ENCODE data around the gene SLC7A14.

The SLC7A14 gene

DNA sequence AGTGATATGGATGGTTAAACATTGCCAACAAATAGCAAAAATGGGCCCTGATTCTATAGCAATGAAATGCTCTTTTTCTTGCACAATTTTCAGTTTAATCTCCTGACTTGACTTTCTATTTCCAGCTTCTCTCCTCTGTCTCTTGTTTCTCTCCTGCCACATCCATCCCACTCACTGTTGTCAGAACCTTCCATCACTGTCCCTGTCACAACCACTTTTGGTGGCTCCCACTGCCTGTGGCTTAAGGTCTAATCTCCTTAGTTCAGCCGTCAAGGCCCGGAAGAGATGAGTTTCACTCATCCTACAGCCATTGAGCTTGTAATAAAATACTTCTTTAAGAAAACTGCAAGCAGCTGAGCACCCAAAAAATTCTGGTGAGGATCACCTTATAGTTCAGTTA, 19.5 kb downstream of the SLC7A14 start:
- Histone ChIP-seq H3K4me1 (ENCODE audit: insufficient read depth, low read length) (no peaks in the 10 kb centered on the region), H3K9ac (ENCODE audit: low read depth, low read length) (no peak overlapping the region), H3K4me3 (ENCODE audit: low read depth in 1 of 2, low read length in 2 of 2) (no peak overlapping the region), H3K36me3 (ENCODE audit: insufficient read depth, low read length) (no peaks in the 10 kb centered on the region), H3K9me3 (ENCODE audit: insufficient read depth, low read length, severe bottlenecking) (no peaks in the 10 kb centered on the region), H3K79me2 (ENCODE audit: insufficient read depth, low read length) (no peaks in the 10 kb centered on the region), H3K4me2 (ENCODE audit: insufficient read depth, low read length) (no peak overlapping the region), H3K27ac (ENCODE audit: low read length) (no peak overlapping the region), H3K27me3 (ENCODE audit: insufficient read depth, low read length, poor library complexity) (no peaks in the 10 kb centered on the region), H2AFZ (ENCODE audit: low read depth, low read length) (no peak overlapping the region), H4K20me1 (ENCODE audit: insufficient read depth, low read length) (no peaks in the 10 kb centered on the region)
- ATAC-seq (ENCODE audit: insufficient read depth, low read depth) (no peak), DNase-seq (no peak)
- TF ChIP-seq EZH2 (IDR thresholded peaks at IDR 0.05; ENCODE audit: borderline replicate concordance, low read depth, low read length, severe bottlenecking) = no peak
- TF ChIP-seq, protein P1, sequence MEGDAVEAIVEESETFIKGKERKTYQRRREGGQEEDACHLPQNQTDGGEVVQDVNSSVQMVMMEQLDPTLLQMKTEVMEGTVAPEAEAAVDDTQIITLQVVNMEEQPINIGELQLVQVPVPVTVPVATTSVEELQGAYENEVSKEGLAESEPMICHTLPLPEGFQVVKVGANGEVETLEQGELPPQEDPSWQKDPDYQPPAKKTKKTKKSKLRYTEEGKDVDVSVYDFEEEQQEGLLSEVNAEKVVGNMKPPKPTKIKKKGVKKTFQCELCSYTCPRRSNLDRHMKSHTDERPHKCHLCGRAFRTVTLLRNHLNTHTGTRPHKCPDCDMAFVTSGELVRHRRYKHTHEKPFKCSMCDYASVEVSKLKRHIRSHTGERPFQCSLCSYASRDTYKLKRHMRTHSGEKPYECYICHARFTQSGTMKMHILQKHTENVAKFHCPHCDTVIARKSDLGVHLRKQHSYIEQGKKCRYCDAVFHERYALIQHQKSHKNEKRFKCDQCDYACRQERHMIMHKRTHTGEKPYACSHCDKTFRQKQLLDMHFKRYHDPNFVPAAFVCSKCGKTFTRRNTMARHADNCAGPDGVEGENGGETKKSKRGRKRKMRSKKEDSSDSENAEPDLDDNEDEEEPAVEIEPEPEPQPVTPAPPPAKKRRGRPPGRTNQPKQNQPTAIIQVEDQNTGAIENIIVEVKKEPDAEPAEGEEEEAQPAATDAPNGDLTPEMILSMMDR (IDR thresholded peaks at IDR 0.05; ENCODE audit: borderline replicate concordance, extremely low read depth, low read length, poor library complexity, severe bottlenecking) = no peak

DNA sequence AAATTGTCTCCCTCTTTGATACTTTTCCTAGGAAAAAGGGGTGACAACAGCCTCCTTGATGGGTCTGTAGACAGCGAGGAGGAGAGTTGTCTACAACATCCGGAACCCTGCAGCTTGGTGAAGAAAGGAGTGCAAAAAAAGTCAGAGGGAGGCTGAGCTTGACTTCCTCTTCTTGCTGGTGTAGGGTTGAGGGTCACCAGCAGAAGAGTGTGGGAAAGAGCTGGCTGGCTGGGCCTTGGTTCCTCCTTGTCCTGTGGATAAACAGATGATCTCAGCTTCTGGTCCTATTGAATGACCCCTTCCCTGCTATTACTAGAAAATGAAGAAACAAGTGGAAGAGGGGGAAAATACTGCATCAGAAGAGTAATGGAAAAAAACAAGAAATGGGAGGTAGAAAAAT, 20.4 kb downstream of the SLC7A14 start:
- DNase-seq (no peak), ATAC-seq (ENCODE audit: insufficient read depth, low read depth) (no peak)
- Histone ChIP-seq H3K36me3 (ENCODE audit: insufficient read depth, low read length) (no peaks in the 10 kb centered on the region), H2AFZ (ENCODE audit: low read depth, low read length) (no peak overlapping the region), H3K27ac (ENCODE audit: low read length) (no peak overlapping the region), H3K4me1 (ENCODE audit: insufficient read depth, low read length) (no peaks in the 10 kb centered on the region), H3K9ac (ENCODE audit: low read depth, low read length) (no peak overlapping the region), H3K4me2 (ENCODE audit: insufficient read depth, low read length) (no peak overlapping the region), H3K79me2 (ENCODE audit: insufficient read depth, low read length) (no peaks in the 10 kb centered on the region), H4K20me1 (ENCODE audit: insufficient read depth, low read length) (no peaks in the 10 kb centered on the region), H3K4me3 (ENCODE audit: low read depth in 1 of 2, low read length in 2 of 2) (no peak overlapping the region), H3K27me3 (ENCODE audit: insufficient read depth, low read length, poor library complexity) (no peaks in the 10 kb centered on the region), H3K9me3 (ENCODE audit: insufficient read depth, low read length, severe bottlenecking) (no peaks in the 10 kb centered on the region)
- TF ChIP-seq, protein P1 (IDR thresholded peaks at IDR 0.05; ENCODE audit: borderline replicate concordance, extremely low read depth, low read length, poor library complexity, severe bottlenecking) = no peak
- TF ChIP-seq EZH2 (IDR thresholded peaks at IDR 0.05; ENCODE audit: borderline replicate concordance, low read depth, low read length, severe bottlenecking) = no peak

DNA sequence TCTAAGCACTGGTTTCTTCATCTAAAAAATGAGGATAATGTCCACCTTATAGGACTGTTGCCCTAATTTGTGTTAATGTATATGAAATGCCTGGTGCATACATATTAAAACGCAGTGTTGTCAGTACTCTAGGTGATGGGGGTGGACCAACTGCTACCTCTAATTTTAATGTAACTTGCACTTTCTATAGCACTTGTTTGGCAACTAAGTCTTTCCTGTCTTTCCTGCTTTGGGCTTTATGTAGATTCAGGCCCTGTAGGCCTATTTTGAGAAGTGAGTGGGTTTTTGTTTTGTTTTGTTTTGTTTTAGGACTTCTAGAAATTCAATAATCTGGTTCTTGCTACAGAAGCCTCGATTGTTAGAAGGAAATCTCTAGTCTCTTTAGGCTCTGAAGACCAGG, 21.2 kb downstream of the SLC7A14 start:
- DNase-seq (no peak), ATAC-seq (ENCODE audit: insufficient read depth, low read depth) (no peak)
- no peak overlapping the region for H3K4me3 ChIP-seq (ENCODE audit: low read depth in 1 of 2, low read length in 2 of 2)
- TF ChIP-seq, protein P1 (IDR thresholded peaks at IDR 0.05; ENCODE audit: borderline replicate concordance, extremely low read depth, low read length, poor library complexity, severe bottlenecking) = no peak
- TF ChIP-seq EZH2 (IDR thresholded peaks at IDR 0.05; ENCODE audit: borderline replicate concordance, low read depth, low read length, severe bottlenecking) = no peak
- no peak overlapping the region for H3K27ac ChIP-seq (ENCODE audit: low read length)
- H3K4me2 ChIP-seq (ENCODE audit: insufficient read depth, low read length) = no peak overlapping the region
- no peak overlapping the region for H2AFZ ChIP-seq (ENCODE audit: low read depth, low read length)
- H3K79me2 ChIP-seq (ENCODE audit: insufficient read depth, low read length) = no peaks in the 10 kb centered on the region
- no peaks in the 10 kb centered on the region for H3K4me1 ChIP-seq (ENCODE audit: insufficient read depth, low read length)
- H3K9ac ChIP-seq (ENCODE audit: low read depth, low read length) = no peak overlapping the region
- no peaks in the 10 kb centered on the region for H3K9me3 ChIP-seq (ENCODE audit: insufficient read depth, low read length, severe bottlenecking)
- H3K36me3 ChIP-seq (ENCODE audit: insufficient read depth, low read length) = no peaks in the 10 kb centered on the region
- no peaks in the 10 kb centered on the region for H3K27me3 ChIP-seq (ENCODE audit: insufficient read depth, low read length, poor library complexity)
- H4K20me1 ChIP-seq (ENCODE audit: insufficient read depth, low read length) = no peaks in the 10 kb centered on the region
